GM21737 (cell line): ENCODE measurements around the gene VSTM2B.

Experiments used
- ATAC-seq: cut with Tn5 transposase; IDR thresholded peaks from one replicate; pipeline ENCODE4 v1.9.1; 2021; ENCODE audit warnings: mild to moderate bottlenecking, moderate library complexity; ENCODE audit not compliant: unreplicated experiment

VSTM2B gene

DNA sequence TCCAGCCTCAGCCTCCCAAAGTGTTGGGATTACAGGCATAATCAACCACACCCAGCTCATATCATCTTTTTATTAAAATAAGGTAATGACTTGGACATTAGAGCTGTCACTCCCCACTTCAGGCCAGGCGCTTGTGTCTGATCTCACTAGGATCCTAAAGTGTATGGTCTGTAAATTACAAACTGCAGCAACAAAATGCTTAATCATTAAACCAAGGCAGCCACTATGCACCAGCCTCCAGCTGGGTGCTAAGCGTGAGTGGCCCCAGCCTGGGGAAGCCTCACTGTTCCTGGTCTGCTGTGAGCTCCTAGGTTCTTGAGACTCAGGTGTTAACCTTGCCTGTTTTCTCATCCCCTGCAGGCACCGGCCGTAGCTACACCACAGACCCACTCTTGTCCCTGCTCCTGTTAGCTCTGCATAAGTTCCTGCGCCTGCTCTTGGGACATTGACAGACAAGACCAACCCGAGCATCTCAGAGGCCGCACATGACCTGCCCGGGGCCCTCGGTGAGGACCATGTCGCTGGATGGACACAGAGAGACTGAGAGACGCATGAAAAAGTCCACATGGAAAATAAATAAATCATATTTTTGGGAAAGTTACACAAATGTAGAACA, 37.8 kb downstream of the VSTM2B start:
- no peak for ATAC-seq

DNA sequence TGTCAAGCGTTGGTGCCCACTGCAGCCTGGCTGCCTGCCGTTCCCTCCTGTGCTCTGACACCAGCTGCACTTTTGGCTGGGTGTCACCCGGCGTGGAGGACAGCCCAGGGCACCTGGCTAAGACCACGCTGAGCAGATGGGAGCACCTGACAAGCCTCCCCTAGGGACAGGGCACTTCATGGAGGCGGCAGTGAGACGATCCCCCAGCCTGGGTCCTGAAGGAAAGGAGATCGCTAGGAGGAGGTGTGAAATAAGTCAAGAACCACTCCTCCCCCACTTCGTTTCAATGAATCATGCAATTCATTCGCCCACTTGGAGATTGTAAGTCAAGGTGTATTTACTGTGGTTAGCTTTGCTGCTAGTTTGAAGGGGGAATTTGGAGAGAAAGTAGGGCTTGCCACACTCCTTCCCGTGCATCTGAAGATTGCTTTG, 38.8 kb downstream of the VSTM2B start:
- ATAC-seq, result no peak

DNA sequence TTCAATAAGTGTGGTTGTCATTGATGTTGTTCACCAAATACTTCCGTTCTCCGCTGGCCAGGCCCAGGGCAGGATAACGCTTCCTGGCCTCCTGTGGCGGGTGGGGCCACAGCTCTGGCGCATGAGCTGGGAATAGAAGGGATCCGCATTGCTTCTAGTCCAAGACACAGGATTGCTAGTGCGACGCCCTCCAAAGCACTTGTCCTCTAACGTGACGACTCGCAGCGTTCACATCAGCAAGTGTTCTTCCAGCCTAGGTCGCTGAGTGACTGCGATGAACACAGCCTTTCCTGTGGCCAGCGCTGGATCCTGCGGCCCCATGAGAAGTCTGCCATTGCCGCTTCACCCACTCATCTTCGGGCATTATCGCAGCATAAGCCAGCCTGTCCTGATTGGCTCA, 39.4 kb downstream of the VSTM2B start:
- no peak for ATAC-seq

DNA sequence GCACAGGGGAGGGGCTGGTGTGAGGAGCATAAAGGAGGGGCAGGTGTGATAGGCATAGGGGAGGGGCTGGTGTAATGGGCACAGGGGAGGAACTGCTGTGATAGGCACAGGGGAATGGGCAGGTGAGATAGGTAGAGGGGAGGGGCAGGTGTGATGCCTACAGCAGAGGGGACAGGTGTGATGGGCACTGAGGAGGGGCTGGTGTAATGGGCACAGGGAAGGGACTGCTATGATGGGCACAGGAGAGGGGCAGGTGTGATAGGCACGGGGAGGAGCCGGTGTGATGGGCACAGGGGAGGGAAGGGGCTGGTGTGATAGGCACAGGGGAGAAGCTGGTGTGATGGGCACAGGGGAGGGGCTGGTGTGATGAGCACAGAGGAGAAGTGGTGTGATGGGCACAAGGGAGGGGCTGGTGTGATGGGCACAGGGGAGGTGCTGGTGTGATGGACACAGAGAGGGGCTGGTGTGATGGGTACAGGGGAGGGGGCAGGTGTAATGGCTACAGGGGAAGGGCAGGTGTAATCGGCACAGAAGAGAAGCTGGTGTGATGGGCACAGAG, 40.8 kb downstream of the VSTM2B start:
- ATAC-seq, result no peak

DNA sequence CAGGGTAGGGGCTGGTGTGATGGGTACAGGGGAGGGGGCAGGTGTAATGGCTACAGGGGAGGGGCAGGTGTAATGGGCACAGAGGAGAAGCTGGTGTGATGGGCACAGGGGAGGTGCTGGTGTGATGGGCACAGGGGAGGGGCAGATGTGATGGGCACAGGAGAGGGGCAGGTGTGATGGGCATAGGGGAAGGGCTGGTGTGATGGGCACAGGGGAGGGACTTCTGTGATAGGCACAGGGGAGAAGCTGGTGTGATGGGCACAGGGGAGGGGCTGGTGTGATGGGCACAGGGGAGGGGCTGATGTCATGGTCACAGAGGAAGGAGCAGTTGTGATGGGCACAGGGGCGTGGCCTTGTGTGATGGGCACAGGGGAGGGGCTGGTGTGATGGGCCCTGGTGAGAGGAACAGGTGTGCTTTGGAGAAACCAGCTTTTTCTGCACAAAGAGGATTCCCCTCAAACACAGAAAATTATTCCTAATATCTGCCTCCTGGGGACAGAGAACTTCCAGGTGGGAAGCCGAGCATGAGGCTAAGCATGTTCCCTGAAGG, 41.6 kb downstream of the VSTM2B start:
- no peak for ATAC-seq

DNA sequence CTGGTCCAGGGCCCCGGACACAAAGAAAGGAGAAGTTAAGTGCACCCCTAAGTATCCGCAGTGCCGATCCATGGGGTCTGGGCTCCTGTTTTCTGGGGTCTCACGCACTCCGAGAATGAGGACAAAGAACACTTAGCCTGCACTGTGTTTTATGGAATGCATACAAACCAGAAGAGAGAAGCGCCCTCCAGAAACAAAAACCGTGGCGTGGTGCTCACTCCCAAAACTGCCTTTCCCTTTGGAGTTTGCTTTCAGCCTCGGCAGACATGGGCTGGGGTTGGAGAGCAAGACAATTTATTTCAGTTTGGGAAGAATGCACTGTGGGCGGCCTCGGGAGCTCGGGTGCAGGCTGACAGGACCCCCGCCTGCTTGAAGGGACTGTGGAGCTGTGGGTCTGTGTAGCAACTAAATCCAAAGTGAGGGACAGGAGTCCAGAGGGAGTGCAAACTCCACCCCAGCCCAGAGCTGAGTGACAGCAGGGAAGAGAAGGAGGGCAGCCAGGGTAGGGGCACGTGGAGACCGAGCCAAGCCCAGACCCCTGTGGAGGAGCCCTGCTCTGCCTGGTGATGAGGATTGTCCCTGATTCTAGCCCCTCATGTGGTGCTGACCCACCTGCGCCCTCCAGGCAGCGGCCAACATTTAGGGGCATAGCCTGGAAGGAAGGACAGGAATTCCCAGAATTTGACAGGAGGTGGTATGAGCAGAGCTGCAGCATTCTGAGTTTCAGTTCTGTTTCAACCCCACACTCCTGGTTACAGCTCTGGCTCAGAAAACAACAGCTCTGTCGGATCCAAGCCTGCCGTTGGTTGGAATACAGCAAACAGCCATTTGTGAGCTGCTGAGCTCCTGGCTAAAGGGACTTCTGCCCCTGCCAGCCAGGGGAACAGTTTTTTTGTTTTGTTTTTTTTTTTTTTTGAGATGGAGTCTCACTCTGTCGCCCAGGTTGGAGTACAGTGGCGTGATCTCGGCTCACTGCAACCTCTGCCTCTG, 42.5 kb downstream of the VSTM2B start:
- no peak for ATAC-seq

DNA sequence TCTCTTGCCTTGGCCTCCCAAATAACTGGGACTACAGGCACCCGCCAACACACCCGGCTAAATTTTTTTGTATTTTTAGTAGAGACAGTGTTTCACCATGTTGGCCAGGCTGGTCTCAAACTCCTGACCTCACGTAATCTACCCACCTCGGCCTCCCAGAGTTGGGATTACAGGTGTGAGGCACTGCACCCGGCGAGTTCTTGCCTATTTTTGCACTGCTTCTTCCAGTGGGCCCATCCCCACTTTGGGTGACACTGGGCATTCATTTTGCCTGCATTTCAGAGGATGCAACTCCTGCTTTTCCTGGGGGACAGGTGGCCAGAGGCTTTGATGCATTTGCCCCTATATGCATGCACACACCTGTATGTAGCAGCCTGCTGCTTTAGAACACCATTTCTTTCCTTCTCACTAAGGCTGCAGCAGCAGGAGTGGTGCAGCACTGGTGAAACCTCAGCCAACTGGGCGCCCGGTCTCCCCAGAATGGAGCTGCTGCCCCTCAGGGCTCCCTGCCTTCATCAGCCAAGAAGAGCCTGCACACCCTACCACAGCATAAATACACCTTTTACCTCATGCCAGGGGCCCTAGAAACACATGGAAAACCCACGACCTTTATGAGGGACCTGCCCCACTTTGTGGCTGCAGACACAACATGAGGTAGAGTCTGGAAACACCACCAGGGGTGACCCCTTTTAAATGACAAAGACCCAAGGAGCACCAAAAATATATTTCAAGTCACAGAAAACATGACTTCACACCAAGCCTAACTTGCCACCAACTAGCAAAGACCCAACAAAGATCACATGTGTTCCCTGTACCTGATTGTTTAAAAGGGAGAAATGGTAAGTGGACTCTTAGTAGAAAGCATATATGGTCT, 43.5 kb downstream of the VSTM2B start:
- ATAC-seq, result no peak

DNA sequence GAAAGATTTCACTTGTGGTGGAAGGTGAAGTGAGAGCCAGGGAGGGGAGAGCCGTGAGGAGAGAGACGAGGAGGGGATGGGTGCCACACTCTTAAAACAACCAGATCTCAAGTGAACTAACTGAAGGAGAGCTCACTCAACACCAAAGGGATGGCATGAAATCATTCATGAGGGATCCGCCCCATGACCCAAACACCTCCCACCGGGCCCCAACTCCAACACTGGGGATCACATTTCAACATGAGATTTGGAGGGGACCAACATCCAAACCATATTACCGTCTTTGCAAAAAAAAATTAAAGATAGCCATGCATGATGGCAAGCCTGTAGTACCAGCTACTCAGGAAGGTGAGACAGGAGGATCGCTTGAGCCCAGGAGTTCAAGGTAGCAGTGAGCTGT, 45.4 kb downstream of the VSTM2B start:
- ATAC-seq, result no peak

DNA sequence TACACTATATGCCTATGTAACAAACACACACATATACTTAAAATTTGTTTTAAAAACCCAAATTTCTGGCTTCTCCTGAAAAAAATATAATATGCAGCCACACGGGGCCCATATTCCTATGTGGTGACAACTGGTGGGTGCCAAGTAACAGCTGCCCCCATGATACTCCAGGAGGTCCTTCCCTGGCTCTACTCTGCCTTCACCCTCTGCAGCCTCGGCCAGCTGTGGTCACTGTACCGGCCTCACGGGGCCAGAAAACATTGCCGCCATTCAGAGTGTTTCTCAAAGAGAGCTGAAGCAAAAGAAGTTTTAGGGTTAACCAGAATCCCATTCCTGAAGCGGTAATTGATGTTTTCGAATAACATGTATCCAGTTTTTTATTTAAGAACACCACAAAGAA, 47.7 kb downstream of the VSTM2B start:
- no peak for ATAC-seq

DNA sequence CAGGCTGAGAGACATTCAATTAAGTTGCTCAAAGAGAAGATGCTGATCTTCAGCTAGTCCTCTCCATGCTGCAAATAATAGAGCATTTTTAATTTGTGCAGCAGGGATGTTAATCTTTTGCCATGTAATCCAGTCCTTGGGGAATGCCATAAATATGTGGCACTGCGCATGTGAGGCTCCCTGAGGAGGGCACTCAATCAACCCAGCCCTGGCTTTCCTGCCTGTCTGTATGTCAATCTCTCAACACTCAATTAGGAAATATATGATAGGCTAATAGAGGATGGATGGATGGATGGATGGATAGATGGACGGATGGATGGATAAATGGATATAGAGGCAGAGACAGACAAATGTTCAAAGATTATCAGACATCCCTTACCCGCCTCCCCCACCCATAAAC, 48.7 kb downstream of the VSTM2B start:
- no peak for ATAC-seq

DNA sequence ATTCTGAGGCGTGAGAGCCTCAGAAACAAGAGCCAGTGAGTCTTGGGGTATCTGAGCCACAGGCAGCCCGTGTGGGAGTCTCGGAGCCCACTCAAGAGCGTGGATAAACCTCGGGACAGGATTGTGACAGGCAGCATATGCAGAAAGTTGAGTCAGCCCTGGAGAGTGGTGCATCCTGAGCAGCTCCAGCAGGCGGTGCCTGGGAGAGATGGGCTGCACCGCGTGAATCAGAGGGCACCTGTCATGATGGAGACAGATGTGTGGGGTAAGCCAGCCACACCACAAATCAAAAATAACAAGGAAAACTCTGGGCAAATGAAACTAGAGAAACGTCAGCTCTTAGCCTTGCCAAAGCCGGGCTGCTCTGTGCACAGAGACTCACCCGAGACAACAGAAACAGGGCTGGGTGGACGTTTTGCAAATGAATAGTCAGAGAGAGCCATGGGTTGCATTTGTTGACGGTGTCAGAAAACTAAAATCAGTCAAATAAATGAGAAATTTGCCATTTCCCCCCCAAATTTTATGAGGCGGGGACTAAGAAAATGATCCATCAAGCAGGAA, 50.3 kb downstream of the VSTM2B start:
- ATAC-seq, result no peak

DNA sequence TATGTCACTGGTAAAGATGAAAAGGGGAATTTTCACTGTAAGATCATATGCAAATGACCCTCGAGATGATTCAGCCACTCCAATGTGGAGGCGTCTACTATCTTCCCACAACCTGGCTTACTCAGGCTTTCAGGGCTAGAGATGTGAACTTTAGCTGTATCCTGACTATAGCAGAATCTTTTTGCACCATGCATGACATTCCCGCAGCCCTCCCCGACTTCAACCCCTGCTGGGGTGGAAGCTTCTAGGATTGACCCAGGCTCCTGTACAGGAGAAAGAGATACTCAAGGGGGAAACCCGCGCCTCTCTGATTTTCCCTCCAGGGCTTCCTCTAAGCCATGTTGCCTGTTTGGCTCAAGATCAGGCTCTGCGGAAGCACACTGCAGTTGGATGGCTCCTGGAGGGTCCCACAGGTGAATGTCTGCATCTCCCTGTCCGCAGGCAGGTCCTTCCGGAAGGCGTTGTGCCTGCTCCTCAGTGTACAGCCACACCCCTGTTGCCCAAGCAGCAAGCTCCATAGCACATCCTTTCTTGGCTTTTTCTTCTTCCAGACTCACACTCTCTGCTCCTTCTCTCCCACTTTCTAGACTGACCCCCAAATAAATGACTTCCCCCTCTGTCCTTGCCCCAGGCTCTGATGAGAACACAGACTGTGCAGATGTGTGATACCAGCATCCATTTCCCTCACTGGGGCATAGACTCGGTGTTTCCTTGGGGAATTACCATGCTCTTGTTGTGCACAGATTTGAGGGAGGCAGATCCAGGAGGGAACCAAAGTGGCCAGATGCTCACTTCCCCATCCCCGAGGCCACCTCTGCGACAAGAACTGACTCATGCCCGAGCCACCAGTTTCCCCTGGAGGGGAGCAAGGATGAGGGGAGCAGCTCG, 51.2 kb downstream of the VSTM2B start:
- no peak for ATAC-seq

DNA sequence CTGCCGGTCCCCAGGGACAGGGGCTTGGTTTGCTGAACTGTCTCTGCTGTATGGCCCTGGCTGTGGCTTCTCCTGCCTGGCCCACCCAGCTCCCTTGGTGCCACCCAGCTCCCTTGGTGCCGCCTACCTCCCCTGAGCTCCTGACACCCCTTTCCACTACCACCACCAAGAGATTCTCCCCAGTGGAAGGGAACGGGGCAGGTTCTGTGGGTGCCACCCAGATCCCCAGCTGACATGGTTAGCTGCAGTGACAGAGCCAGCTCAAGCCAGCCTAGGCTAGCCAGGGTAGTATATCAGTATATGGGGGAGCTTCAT, 51.8 kb downstream of the VSTM2B start:
- no peak for ATAC-seq

DNA sequence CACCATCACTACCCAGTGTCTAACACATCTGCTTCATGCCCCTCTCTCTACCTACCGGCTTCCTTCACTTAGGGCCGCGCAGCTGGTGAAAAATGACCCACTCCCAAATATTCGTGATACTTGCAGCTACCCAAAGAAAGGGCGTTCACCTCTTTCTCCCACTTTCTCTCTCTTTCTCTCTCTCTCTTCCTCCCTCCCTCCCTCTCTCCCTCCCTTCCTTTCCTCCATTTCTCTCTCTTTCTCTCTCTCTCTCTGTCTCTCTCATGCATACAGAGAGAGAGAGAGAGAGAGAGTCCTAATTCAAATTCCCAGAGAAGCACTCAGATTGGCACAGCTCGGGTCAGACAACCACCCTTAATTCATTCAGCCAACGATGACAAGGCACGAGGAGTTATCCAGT, 52.6 kb downstream of the VSTM2B start:
- ATAC-seq, result no peak

DNA sequence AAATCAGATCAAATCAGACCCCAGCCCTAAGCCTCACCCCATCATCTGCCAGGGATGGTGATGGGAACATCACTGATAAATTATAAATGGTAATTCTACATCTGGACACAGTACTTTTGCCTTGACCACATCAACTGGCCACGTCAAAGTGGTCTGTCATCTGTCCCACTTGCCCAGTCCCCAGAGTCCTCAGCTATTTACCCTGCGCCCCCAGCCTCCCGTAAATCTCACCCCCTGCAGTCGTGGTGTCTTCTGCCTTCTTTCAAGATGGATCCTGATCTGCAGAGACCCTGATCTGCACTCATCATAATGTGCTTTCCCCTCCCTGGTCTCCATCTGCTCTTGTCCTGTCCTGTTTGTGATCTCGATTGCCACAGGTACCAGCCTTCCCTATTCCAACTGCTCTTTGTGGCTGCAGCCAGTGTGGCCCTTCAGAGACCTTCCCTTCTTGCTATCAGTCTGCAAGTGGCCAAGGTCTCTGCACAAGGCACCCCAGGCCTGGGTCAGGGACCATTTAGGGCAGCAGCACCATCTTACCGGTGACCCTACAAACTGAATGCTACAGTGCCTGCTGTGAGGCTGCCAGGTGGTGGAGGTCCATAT, 53.6 kb downstream of the VSTM2B start:
- no peak for ATAC-seq

DNA sequence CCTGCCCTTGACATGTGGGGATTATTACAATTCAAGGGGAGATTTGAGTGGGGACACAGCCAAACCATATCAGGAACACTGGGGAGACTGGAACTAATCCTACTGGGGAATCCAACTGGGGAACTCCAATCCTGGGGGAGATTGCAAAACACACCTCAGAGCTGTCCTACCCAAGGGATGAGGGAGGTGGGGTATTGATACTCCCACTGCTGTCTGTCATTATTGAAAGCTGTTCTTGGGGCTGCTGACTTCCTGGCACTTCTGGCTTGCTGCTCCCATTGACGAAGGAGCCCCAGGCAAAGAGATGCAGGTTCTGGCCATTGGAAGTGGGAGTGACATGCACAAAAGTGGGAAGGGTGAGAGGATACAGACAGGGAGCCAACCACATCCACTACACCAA, 55.6 kb downstream of the VSTM2B start:
- ATAC-seq, result no peak

DNA sequence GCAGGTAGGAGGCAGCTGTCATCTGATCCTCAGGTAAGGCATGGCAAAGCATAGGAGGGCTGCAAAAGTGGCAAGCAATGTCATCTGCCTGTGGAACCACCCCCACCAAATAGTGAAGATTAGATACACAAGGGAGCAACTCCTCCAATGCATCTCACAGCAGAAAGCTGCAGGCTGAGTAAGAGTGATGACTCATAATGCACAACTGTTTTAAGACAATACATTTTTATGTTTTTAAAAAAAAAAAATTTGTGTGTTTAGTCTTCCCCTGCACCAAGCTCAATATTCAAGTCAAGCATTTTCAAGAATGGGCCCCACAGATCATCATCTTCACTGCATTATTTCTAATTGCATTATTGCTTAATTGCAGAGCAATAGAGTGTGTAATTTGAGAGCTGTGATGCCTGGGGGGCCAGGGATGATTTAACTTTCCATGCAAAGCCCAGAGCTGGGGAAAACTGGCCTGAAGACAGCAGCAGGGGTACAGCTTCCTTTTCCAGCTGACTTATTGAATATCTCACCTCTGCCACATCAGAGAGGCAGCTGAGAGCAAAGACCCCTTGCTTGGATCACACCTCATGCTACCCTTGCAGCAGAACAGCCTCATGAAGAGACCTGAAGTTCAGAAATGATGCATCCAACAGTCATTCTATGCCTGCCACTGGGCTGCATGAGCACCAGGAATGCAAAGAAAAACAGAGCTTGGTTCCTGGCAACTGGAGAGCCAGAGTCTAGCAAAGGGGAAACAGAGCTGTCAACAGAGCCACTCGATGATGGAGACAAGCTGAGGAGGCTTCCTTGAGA, 57.6 kb downstream of the VSTM2B start:
- no peak for ATAC-seq

DNA sequence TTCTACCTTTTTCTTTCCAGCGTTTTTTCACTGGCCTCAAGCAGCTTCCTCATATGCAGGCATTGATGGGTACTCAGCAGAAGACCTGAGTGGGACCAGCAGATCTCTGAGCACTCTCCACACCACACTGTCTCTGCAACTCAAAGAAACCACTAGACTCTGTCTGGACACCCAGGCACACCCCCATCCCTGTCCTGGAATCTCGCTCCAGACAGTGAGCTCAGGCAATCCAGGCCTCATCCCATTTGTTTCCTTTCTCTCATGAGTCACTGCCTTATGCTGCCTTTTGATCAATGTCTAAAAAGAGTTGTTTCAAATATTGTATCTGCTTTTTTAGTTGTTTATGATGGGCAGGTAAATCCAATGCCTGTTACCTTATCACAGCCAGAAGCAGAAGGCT, 60.6 kb downstream of the VSTM2B start:
- no peak for ATAC-seq
